B cell (primary cell): ENCODE data around the gene PREB. TPM values are rescaled to one million over a fixed set of nuclear protein-coding genes. Genes with fewer than 3 reads are reported as not detected.

Source experiments
- ATAC-seq: fragments of 200-7000 bp; cut with Tn5 transposase; one replicate; pipeline ENCODE4 v1.10.0; 2021; ENCODE audit warnings: low read depth, mild to moderate bottlenecking, moderate number of reproducible peaks, moderate library complexity
- CTCF ChIA-PET: fragments of 350-600 bp; sonication (Branson Sonifier 250); formaldehyde crosslinking; loops from one replicate; lab custom pipeline; 2021; ENCODE audit warnings: antibody characterized with exemption, inconsistent platforms; lab: Charles Lee
- POLR2A ChIA-PET: fragments of 350-600 bp; sonication (Branson Sonifier 250); formaldehyde crosslinking; loops from one replicate; lab custom pipeline; 2021; ENCODE audit warnings: antibody characterized with exemption; lab: Charles Lee
- DNase-seq: peaks from one replicate; pipeline ENCODE4 v3.0.0; 2013
- H2AFZ ChIP-seq: 2 replicates; pipeline ENCODE4 v1.6.1; 2012; ENCODE audit warnings: mild to moderate bottlenecking, low read depth, low read length; ENCODE audit not compliant: insufficient read depth, poor library complexity, severe bottlenecking
- H3K27ac ChIP-seq, 2 donors: 1 replicate in 1 of 2; 2 replicates in 1 of 2; pipeline ENCODE4 v1.5.1; 2012 to 2013; ENCODE audit warnings: low read length in 2 of 2, mild to moderate bottlenecking in 2 of 2, moderate library complexity in 1 of 2
- H3K27me3 ChIP-seq, 4 experiments: fragments of 200-600 bp in 1 of 4; sonication (generic) in 1 of 4; replicated peaks in 1 of 4; 1 replicate in 2 of 4; 2 replicates in 2 of 4; pipeline versions ENCODE4 v1.6.1 to v1.7.0; 2013 to 2016; ENCODE audit warnings: low read length in 3 of 4, mild to moderate bottlenecking in 2 of 4, mixed read lengths in 1 of 4, moderate library complexity in 1 of 4; ENCODE audit not compliant: insufficient read depth in 4 of 4, control insufficient read depth in 3 of 4; ENCODE audit errors: control extremely low read depth in 1 of 4
- H3K36me3 ChIP-seq, 2 experiments: replicated peaks in 1 of 2; 1 replicate in 1 of 2; 2 replicates in 1 of 2; pipeline versions ENCODE4 v1.6.1 to v1.7.1; 2013; ENCODE audit warnings: low read length in 1 of 2; ENCODE audit not compliant: insufficient read depth in 2 of 2, control insufficient read depth in 1 of 2; ENCODE audit errors: control extremely low read depth in 1 of 2, extremely low read depth in 1 of 2
- H3K4me1 ChIP-seq, 2 donors: fragments of 200-600 bp in 1 of 2; sonication (generic) in 1 of 2; 1 replicate in 1 of 2; 2 replicates in 1 of 2; pipeline versions ENCODE4 v1.5.1 to v1.6.1; 2013 to 2017; ENCODE audit warnings: low read length in 2 of 2; ENCODE audit not compliant: control insufficient read depth in 2 of 2, insufficient read depth in 2 of 2
- H3K4me2 ChIP-seq: replicated peaks from 2 replicates; pipeline ENCODE3; 2012; ENCODE audit warnings: mild to moderate bottlenecking, low read depth, low read length; ENCODE audit not compliant: poor library complexity, severe bottlenecking
- H3K4me3 ChIP-seq, 5 experiments: fragments of 200-600 bp in 1 of 5; sonication (generic) in 1 of 5; 1 replicate in 3 of 5; 2 replicates in 2 of 5; pipeline versions ENCODE4 v1.5.1 to v1.7.0; 2011 to 2016; ENCODE audit warnings: low read length in 4 of 5, mild to moderate bottlenecking in 4 of 5, low read depth in 2 of 5, control low read depth in 1 of 5, moderate library complexity in 1 of 5; ENCODE audit not compliant: insufficient read depth in 1 of 5; ENCODE audit errors: control extremely low read depth in 1 of 5, extremely low read depth in 1 of 5
- H3K79me2 ChIP-seq: fragments of 200-600 bp; sonication (generic); one replicate; pipeline ENCODE4 v1.6.0; 2016; ENCODE audit warnings: low read length; ENCODE audit not compliant: control insufficient read depth, insufficient read depth
- H3K9ac ChIP-seq: fragments of 200-600 bp; sonication (generic); 2 replicates; pipeline ENCODE4 v1.6.1; 2017; ENCODE audit warnings: mild to moderate bottlenecking, low read length, moderate library complexity
- H3K9me3 ChIP-seq, 3 donors: one replicate each; pipeline versions ENCODE4 v1.6.1 to v1.7.1; 2013; ENCODE audit warnings: low read length in 2 of 3; ENCODE audit not compliant: control insufficient read depth in 2 of 3, insufficient read depth in 1 of 3; ENCODE audit errors: control extremely low read depth in 1 of 3
- H4K20me1 ChIP-seq: 2 replicates; pipeline ENCODE4 v1.6.0; 2012; ENCODE audit warnings: mild to moderate bottlenecking, low read length; ENCODE audit not compliant: insufficient read depth, control insufficient read depth, poor library complexity, severe bottlenecking
- H3K27ac Mint-ChIP-seq: one replicate; pipeline ENCODE4 v1.8.0; 2021; ENCODE audit warnings: mixed read lengths
- H3K27me3 Mint-ChIP-seq: one replicate; pipeline ENCODE4 v1.8.0; 2021; ENCODE audit warnings: mixed read lengths
- H3K4me1 Mint-ChIP-seq: one replicate; pipeline ENCODE4 v1.8.0; 2021; ENCODE audit warnings: mixed read lengths
- H3K4me3 Mint-ChIP-seq: one replicate; pipeline ENCODE4 v1.8.0; 2021; ENCODE audit warnings: mixed read lengths
- H3K9me3 Mint-ChIP-seq: one replicate; pipeline ENCODE4 v1.8.0; 2022; ENCODE audit warnings: mixed read lengths; ENCODE audit not compliant: insufficient read depth
- CTCF ChIP-seq: fragments of 200-600 bp; IDR thresholded peaks from one replicate; pipeline ENCODE4 v1.8.0; 2022; ENCODE audit warnings: antibody characterized with exemption, mild to moderate bottlenecking
- EZH2 ChIP-seq: IDR thresholded peaks from 2 replicates; pipeline ENCODE4 v1.6.1; 2012; ENCODE audit warnings: borderline replicate concordance, low read depth, mild to moderate bottlenecking, moderate library complexity, low read length; ENCODE audit not compliant: insufficient read depth, poor library complexity, severe bottlenecking
- WGBS: methylation state at CpG from one replicate; pipeline ENCODE4 v1.1.5; 2013; ENCODE audit warnings: missing lambda C conversion rate; ENCODE audit not compliant: insufficient coverage; 5-methylcytosine and 5-hydroxymethylcytosine counted together
- intact Hi-C: fragments of 100-400 bp; cut with micrococcal nuclease; formaldehyde crosslinking; loops from one replicate; pipeline ENCODE4 v1.10.0; 2022
- polyA plus RNA-seq: library from polyadenylated mRNA; depleted of rRNA; stranded (reverse); fragments of >200 nt; gene quantifications from 2 replicates; pipeline ENCODE4 v1.2.3, GENCODE V29; 2012
- total RNA-seq, 2 donors: library from RNA; stranded (reverse); fragments of 120-200 nt in 1 of 2; gene quantifications; 1 replicate in 1 of 2; 2 replicates in 1 of 2; pipeline versions ENCODE4 v1.2.3 to v1.2.4, GENCODE V29; 2013 to 2022

PREB gene
- total and polyA plus RNA-seq, 2 donors (not counting 1 experiment from before 2014, with no cell fraction given) = 46.0 to 88.9 TPM

DNA sequence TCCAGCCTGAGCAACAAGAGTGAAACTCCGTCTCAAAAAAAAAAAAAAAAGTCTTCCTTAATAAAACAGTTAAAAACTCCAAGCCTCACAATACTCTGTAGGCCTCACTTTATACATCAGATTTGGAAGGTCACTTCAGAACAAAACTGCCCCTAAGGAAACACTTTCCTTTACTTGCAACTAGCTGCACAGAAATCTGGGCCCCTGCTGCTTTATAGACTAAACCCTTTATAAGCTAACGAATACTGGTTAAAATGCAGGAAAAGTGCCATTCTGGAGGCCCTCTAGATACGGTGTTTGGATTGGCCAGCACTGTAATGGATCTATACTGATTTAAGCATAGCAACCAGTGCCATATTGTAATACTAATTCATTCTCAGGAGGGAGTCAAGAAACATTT, 9.3 kb downstream of the PREB start:
- no peak overlapping the region for H3K4me3 ChIP-seq
- no peaks in the 10 kb centered on the region for H3K9me3 Mint-ChIP-seq
- no peak overlapping the region for H2AFZ ChIP-seq
- peaks cover 0 to 7% of the 10 kb centered on the region in 2 experiments for H3K36me3 ChIP-seq
- H3K27me3 ChIP-seq = peaks cover 0 to 4% (median under 1%) of the 10 kb centered on the region in 4 experiments
- POLR2A ChIA-PET = interaction anchor here (2.2 kb wide), 1 partner anchor 8 kb away, joined by 29 read pairs; the partner anchor contains the start of gene PREB
- DNase-seq (no peak), ATAC-seq (no peak)
- H3K27ac Mint-ChIP-seq = no peak overlapping the region
- peaks cover 20% of the 10 kb centered on the region for H3K27me3 Mint-ChIP-seq
- no peaks in the 10 kb centered on the region for H3K9me3 ChIP-seq
- H3K4me2 ChIP-seq = no peak overlapping the region
- WGBS = 86% methylated on average over 1 of the region's 3 CpGs
- H3K27ac ChIP-seq = no peak overlapping the region
- intact Hi-C loops = no loop called here
- peaks cover 12% of the 10 kb centered on the region in 2 donors for H3K4me1 ChIP-seq
- no peak overlapping the region for H3K9ac ChIP-seq
- H4K20me1 ChIP-seq = no peaks in the 10 kb centered on the region
- TF ChIP-seq EZH2 (no peak), CTCF (no peak)
- H3K4me3 Mint-ChIP-seq = peak overlapping the region; percentile 3
- CTCF ChIA-PET = interaction anchor here (0.7 to 2.9 kb wide), 2 partner anchors 9 to 49 kb away, joined by 3 to 19 read pairs; partner anchors contain the start of gene PREB
- H3K4me1 Mint-ChIP-seq = peaks cover 15% of the 10 kb centered on the region
- no peaks in the 10 kb centered on the region for H3K79me2 ChIP-seq
